ENCODE measurements around the gene LAMA2.

DNA sequence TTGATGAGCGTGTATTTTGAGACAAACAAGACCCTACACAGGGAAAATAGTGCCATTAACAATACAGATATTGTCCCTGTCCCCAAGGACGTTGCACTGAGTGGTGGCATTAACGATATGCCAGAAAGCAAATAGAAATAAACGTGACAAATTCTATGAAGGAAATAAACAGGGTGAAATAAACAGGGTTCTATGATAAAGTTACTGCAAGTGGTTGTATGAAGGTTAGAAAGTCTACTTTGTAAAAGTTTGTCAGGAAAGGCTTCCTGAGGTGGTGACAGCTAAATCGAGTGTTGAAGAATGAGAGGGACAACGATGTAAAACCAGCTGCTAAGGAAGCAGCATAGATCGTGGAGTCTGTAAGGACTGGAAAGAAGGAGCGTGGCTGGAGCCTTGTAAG is 380.2 kb downstream of the LAMA2 start:
- TF ChIP-seq, protein P1, sequence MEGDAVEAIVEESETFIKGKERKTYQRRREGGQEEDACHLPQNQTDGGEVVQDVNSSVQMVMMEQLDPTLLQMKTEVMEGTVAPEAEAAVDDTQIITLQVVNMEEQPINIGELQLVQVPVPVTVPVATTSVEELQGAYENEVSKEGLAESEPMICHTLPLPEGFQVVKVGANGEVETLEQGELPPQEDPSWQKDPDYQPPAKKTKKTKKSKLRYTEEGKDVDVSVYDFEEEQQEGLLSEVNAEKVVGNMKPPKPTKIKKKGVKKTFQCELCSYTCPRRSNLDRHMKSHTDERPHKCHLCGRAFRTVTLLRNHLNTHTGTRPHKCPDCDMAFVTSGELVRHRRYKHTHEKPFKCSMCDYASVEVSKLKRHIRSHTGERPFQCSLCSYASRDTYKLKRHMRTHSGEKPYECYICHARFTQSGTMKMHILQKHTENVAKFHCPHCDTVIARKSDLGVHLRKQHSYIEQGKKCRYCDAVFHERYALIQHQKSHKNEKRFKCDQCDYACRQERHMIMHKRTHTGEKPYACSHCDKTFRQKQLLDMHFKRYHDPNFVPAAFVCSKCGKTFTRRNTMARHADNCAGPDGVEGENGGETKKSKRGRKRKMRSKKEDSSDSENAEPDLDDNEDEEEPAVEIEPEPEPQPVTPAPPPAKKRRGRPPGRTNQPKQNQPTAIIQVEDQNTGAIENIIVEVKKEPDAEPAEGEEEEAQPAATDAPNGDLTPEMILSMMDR (IDR thresholded peaks at IDR 0.05; ENCODE audit: poor library complexity, severe bottlenecking) = no peak
- TF ChIP-seq EZH2 (IDR thresholded peaks at IDR 0.05; ENCODE audit: borderline replicate concordance, insufficient read depth, low read length, poor library complexity, severe bottlenecking) (no peak), SMC3 (conservative IDR thresholded peaks at IDR 0.05; ENCODE audit: poor library complexity) (no peak), POLR2AphosphoS5 (IDR thresholded peaks at IDR 0.05) (no peak), TAF1 (IDR thresholded peaks at IDR 0.05; ENCODE audit: low read depth) (no peak), RAD21 (conservative IDR thresholded peaks at IDR 0.05) (no peak), EP300 (conservative IDR thresholded peaks at IDR 0.05; ENCODE audit: poor library complexity, severe bottlenecking) (no peak)
- TF ChIP-seq, protein P2, sequence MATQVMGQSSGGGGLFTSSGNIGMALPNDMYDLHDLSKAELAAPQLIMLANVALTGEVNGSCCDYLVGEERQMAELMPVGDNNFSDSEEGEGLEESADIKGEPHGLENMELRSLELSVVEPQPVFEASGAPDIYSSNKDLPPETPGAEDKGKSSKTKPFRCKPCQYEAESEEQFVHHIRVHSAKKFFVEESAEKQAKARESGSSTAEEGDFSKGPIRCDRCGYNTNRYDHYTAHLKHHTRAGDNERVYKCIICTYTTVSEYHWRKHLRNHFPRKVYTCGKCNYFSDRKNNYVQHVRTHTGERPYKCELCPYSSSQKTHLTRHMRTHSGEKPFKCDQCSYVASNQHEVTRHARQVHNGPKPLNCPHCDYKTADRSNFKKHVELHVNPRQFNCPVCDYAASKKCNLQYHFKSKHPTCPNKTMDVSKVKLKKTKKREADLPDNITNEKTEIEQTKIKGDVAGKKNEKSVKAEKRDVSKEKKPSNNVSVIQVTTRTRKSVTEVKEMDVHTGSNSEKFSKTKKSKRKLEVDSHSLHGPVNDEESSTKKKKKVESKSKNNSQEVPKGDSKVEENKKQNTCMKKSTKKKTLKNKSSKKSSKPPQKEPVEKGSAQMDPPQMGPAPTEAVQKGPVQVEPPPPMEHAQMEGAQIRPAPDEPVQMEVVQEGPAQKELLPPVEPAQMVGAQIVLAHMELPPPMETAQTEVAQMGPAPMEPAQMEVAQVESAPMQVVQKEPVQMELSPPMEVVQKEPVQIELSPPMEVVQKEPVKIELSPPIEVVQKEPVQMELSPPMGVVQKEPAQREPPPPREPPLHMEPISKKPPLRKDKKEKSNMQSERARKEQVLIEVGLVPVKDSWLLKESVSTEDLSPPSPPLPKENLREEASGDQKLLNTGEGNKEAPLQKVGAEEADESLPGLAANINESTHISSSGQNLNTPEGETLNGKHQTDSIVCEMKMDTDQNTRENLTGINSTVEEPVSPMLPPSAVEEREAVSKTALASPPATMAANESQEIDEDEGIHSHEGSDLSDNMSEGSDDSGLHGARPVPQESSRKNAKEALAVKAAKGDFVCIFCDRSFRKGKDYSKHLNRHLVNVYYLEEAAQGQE (IDR thresholded peaks at IDR 0.05; ENCODE audit: borderline replicate concordance) = no peak
